Nephron progenitor cell (in vitro differentiated cells): ENCODE measurements around the gene ZFAND2A.
"Not testable (repeated sequence)": the region's sequence is repeated elsewhere in the genome, so short reads cannot be mapped to it uniquely, and the experiment has no call there.

Experiments
- DNase-seq: peaks from one replicate; pipeline ENCODE4 v3.0.0; 2021
- H3K27ac Mint-ChIP-seq: 2 replicates; pipeline ENCODE4 v1.8.0; 2021; ENCODE audit warnings: mild to moderate bottlenecking, moderate library complexity, mixed read lengths
- H3K27me3 Mint-ChIP-seq: 2 replicates; pipeline ENCODE4 v1.8.0; 2021; ENCODE audit warnings: mild to moderate bottlenecking, low read depth, mixed read lengths; ENCODE audit not compliant: poor library complexity
- H3K36me3 Mint-ChIP-seq: 2 replicates; pipeline ENCODE4 v1.8.0; 2021; ENCODE audit warnings: low read depth, mixed read lengths
- H3K4me1 Mint-ChIP-seq: 2 replicates; pipeline ENCODE4 v1.8.0; 2021; ENCODE audit warnings: mixed read lengths
- H3K4me3 Mint-ChIP-seq: 2 replicates; pipeline ENCODE4 v1.8.0; 2021; ENCODE audit warnings: mild to moderate bottlenecking, moderate library complexity, mixed read lengths
- H3K9me3 Mint-ChIP-seq: 2 replicates; pipeline ENCODE4 v1.8.0; 2021; ENCODE audit warnings: mild to moderate bottlenecking, moderate library complexity, mixed read lengths
- CTCF ChIP-seq: fragments of 200-600 bp; sonication (generic); IDR thresholded peaks from 2 replicates; pipeline ENCODE4 v1.5.0; 2021; ENCODE audit warnings: antibody characterized with exemption

ZFAND2A gene

DNA sequence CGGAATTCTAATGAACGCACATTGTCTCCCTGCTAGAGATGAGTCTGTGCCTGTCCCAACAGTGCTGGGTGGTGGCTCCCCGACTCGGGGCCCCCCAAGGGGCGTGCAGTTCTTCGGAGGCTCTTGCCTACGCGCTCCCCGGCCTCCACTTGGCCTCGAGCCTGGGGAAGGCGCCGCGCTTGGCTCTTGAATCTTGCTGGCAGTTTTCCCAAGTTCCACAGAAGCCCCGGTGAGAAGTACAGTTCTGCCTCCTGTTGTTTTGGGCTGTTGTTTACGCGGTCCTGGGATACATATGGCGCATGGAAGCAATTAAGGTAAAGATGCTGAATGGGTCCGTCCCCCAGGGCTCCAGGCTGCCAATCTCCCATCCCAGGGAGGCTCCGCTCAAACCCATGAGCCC, 40.0 kb upstream of the ZFAND2A start:
- Mint-ChIP-seq H3K4me1 (peaks cover 33% of the 10 kb centered on the region), H3K9me3 (no peaks in the 10 kb centered on the region), H3K27me3 (peaks cover 15% of the 10 kb centered on the region), H3K36me3 (no peaks in the 10 kb centered on the region), H3K4me3 (no peak overlapping the region), H3K27ac (no peak overlapping the region)
- DNase-seq = no peak
- no peak for TF ChIP-seq CTCF

DNA sequence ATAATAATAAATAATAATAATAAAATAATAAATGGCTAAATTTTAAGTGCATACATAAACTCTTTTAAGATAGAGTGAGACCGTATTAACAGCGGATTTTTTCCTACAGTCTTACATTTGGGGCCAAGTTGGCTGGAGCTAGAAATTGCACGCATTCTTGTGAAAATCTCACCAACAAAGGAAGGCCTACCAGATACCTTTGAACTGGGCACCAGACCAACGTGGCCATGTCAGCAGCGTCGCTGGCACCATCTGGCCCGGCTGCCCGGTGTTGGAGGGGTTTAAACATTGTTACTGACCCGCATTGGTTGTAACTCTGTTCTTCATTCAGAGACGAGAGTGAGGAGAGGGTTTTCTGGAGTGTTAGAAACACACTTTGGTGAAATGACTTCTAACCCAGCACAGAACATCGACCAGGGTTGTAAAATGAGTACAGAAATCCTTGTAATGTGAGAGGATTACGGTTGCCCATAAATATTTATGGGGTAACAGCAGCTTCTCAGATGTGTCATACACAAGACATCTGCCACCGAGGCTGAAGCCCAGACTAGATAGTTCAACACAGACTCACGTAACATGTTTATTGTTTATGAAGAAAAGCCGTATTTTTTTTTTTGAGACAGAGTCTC, 38.1 kb upstream of the ZFAND2A start:
- no peak for TF ChIP-seq CTCF
- H3K9me3 Mint-ChIP-seq = no peaks in the 10 kb centered on the region
- peaks cover 31% of the 10 kb centered on the region for H3K27me3 Mint-ChIP-seq
- no peak for DNase-seq
- H3K36me3 Mint-ChIP-seq = no peaks in the 10 kb centered on the region
- no peak overlapping the region for H3K27ac Mint-ChIP-seq
- no peak overlapping the region for H3K4me3 Mint-ChIP-seq
- peaks cover 30% of the 10 kb centered on the region for H3K4me1 Mint-ChIP-seq

- peaks cover 35% of the 10 kb centered on the region for H3K27me3 Mint-ChIP-seq
- H3K36me3 Mint-ChIP-seq = no peaks in the 10 kb centered on the region
- TF ChIP-seq CTCF = no peak
- peaks cover 4% of the 10 kb centered on the region for H3K9me3 Mint-ChIP-seq
- no peak overlapping the region for H3K4me3 Mint-ChIP-seq
- peaks cover 30% of the 10 kb centered on the region for H3K4me1 Mint-ChIP-seq
- no peak overlapping the region for H3K27ac Mint-ChIP-seq
- DNase-seq = no peak
Measured at GRCh38 chr7:1196950-1197349, 37.0 kb upstream of the ZFAND2A start.

DNA sequence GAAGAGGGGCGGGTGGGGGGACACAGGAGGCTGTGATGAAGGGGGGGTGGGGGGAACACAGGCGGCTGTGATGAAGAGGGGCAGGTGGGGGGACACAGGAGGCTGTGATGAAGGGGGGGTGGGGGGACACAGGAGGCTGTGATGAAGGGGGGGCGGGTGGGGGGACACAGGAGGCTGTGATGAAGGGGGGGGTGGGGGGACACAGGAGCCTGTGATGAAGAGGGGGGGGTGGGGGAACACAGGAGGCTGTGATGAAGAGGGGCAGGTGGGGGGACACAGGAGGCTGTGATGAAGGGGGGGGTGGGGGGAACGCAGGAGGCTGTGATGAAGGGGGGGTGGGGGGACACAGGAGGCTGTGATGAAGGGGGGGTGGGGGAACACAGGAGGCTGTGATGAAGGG, 36.4 kb upstream of the ZFAND2A start:
- peaks cover 41% of the 10 kb centered on the region for H3K27me3 Mint-ChIP-seq
- not testable (repeated sequence) for H3K36me3 Mint-ChIP-seq, H3K9me3 Mint-ChIP-seq, H3K4me3 Mint-ChIP-seq, DNase-seq, H3K27ac Mint-ChIP-seq
- peaks cover 26% of the 10 kb centered on the region for H3K4me1 Mint-ChIP-seq

DNA sequence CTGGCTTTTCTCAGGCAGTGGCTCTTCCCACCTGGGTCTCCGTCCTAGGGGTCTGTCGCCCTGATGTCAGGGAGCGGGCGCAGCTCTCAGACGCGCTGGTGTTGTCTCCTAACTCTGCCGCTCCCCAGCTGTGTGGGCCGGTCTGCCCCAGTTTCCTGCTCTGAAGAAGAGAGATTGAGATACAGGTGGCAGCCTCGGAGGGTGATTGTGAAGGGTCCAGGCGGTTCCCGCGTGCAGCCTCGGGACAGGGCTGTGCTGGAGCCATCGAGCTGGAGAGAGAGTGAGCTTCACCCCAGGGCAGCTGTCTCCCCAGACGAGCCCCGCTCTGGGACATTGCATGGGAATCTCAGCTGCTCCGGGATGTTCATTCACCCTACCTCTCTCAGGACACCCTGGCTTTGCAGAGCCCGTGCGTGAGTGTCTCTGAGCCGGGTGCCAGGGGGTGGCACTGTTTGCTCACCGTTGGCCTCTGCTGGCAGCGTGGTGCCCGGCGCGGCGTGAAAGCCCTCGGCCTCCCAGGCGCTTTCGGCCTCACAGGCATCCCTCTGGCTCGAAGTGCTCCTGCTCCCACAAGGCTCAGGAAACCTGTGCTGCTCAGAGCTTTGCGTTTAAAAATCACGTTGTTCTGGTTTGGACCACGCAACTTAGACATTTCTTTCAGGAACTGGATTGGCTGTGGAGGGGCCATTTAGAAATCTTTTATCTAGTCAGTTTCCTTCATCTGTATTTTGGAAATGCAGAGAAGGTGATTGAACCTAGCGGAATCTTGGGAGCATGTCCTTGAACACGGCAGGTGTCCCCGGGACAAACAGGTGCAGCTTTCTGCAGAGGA, 33.8 kb upstream of the ZFAND2A start:
- H3K4me3 Mint-ChIP-seq = no peak overlapping the region
- H3K27me3 Mint-ChIP-seq = peaks cover 65% of the 10 kb centered on the region
- peak; percentile 26 for TF ChIP-seq CTCF
- peaks cover 4% of the 10 kb centered on the region for H3K36me3 Mint-ChIP-seq
- DNase-seq = peak; percentile 59
- peaks cover 23% of the 10 kb centered on the region for H3K9me3 Mint-ChIP-seq
- H3K4me1 Mint-ChIP-seq = peaks cover 26% of the 10 kb centered on the region
- H3K27ac Mint-ChIP-seq = no peak overlapping the region

- Mint-ChIP-seq H3K27ac (no peak overlapping the region), H3K4me1 (peaks cover 13% of the 10 kb centered on the region), H3K4me3 (no peak overlapping the region), H3K9me3 (peaks cover 30% of the 10 kb centered on the region), H3K36me3 (peaks cover 4% of the 10 kb centered on the region), H3K27me3 (peaks cover 80% of the 10 kb centered on the region)
- DNase-seq = no peak
- no peak for TF ChIP-seq CTCF
Measured at GRCh38 chr7:1192171-1192676, 32.2 kb upstream of the ZFAND2A start.
